Peyer's patch (tissue), 4 donors: ENCODE data around the gene CNRIP1.

Experiments
- CTCF ChIP-seq, 6 experiments: fragments of 450-650 bp in 4 of 6; fragments of 200-600 bp in 2 of 6; sonication (generic) in 1 of 6; IDR thresholded peaks; one replicate each; pipeline ENCODE4 v1.5.1; 2017 to 2019; ENCODE audit warnings: antibody characterized with exemption in 6 of 6, mild to moderate bottlenecking in 3 of 6, moderate library complexity in 1 of 6
- POLR2A ChIP-seq, 2 donors: fragments of 450-650 bp; IDR thresholded peaks; one replicate each; pipeline ENCODE4 v1.5.1; 2017; ENCODE audit warnings: antibody characterized with exemption in 2 of 2, mild to moderate bottlenecking in 2 of 2, moderate library complexity in 2 of 2

GRCh38 chr2:68258851-68259250 is 60.9 kb downstream of the CNRIP1 start:
- TF ChIP-seq CTCF (IDR thresholded peaks at IDR 0.05): no peak
- TF ChIP-seq POLR2A (IDR thresholded peaks at IDR 0.05): no peak
